ENCODE data around the gene MYL12B. TPM values are rescaled to one million over a fixed set of nuclear protein-coding genes. Genes with fewer than 3 reads are reported as not detected.

The MYL12B gene
- total RNA-seq, 1 donor from 2014 or later = 433 TPM

DNA sequence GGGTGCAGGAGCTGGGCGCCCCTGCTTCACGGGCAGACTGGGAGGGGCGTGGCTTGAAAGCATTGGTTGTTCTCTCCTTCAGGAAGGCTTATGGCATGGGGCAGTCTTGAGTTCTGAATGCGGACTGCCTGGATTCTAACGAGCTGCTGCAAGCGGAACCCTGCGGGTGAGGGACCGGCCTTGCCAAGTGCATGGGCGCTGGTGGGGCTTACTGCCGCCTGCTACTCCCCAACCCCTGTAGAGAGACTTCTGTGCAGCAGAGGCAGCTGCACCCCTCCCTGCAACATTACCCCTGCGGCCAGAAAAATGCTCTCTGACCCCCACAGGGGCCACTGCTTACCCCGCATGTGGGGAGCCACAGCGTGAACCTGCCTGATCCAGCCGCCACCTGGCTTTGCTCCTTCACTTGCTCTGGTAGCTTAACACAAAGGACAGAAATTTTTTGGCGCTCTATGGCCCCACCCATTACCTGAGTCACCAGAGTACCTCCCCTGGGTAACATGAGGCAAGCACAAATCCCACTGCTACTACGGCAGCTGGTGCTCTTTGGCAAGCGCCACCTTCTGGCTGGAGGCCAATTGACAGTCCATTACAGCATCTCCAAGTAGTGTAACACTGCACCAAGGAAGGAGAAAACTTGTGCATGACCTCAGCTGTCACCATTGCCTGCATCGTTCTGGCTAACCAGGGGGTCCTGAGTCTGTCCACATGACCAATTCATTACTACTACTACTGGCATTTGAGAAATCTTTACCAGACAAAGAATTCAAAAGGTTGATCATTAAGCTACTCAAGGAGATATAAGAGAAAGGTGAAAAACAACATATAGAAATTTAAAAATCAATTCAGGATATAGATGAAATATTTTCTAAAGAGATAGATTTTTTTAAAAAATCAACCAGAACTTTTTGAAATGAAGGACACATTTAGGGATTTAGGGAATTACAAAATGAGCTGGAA is 35.4 kb downstream of the MYL12B start:
- Mint-ChIP-seq H3K27ac (ENCODE audit: unreplicated experiment) (peak overlapping the region; percentile 70), H3K27me3 (ENCODE audit: low read depth, unreplicated experiment) (no peaks in the 10 kb centered on the region), H3K4me1 (ENCODE audit: low read depth, unreplicated experiment) (peaks cover 1% of the 10 kb centered on the region), H3K36me3 (ENCODE audit: low read depth, unreplicated experiment) (peaks cover 2% of the 10 kb centered on the region), H3K9me3 (ENCODE audit: unreplicated experiment) (peaks cover 11% of the 10 kb centered on the region), H3K4me3 (ENCODE audit: unreplicated experiment) (peak overlapping the region; percentile 94)
- Histone ChIP-seq H3K4me2 (ENCODE audit: low read length) (peak overlapping the region; percentile 88), H3K9me3 (ENCODE audit: insufficient read depth, low read depth, low read length) (peaks cover 3% of the 10 kb centered on the region), H4K20me1 (ENCODE audit: insufficient read depth, low read length) (no peaks in the 10 kb centered on the region), H3K79me2 (ENCODE audit: insufficient read depth, low read length) (no peaks in the 10 kb centered on the region), H3K27me3 (ENCODE audit: insufficient read depth, low read length) (no peaks in the 10 kb centered on the region), H3K36me3 (ENCODE audit: insufficient read depth, low read length) (no peaks in the 10 kb centered on the region), H3K9ac (ENCODE audit: low read length) (peak overlapping the region; percentile 85), H3K4me1 (ENCODE audit: insufficient read depth, low read length) (peaks cover 6% of the 10 kb centered on the region), H2AFZ (ENCODE audit: low read depth, low read length) (peak overlapping the region; percentile 66), H3K27ac (ENCODE audit: low read depth, low read length) (peak overlapping the region; percentile 47), H3K4me3 (ENCODE audit: insufficient read depth, low read depth, low read length) (peak overlapping the region; percentile 84)
- TF ChIP-seq EZH2 (IDR thresholded peaks at IDR 0.05; ENCODE audit: insufficient read depth, low read length) = no peak
- TF ChIP-seq, protein P1, sequence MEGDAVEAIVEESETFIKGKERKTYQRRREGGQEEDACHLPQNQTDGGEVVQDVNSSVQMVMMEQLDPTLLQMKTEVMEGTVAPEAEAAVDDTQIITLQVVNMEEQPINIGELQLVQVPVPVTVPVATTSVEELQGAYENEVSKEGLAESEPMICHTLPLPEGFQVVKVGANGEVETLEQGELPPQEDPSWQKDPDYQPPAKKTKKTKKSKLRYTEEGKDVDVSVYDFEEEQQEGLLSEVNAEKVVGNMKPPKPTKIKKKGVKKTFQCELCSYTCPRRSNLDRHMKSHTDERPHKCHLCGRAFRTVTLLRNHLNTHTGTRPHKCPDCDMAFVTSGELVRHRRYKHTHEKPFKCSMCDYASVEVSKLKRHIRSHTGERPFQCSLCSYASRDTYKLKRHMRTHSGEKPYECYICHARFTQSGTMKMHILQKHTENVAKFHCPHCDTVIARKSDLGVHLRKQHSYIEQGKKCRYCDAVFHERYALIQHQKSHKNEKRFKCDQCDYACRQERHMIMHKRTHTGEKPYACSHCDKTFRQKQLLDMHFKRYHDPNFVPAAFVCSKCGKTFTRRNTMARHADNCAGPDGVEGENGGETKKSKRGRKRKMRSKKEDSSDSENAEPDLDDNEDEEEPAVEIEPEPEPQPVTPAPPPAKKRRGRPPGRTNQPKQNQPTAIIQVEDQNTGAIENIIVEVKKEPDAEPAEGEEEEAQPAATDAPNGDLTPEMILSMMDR (IDR thresholded peaks at IDR 0.05; ENCODE audit: insufficient read depth, low read depth, low read length) = peak; percentile 62
- peak; percentile 47 for FAIRE-seq
- DNase-seq (ENCODE audit: low read depth) = peak; percentile 92

DNA sequence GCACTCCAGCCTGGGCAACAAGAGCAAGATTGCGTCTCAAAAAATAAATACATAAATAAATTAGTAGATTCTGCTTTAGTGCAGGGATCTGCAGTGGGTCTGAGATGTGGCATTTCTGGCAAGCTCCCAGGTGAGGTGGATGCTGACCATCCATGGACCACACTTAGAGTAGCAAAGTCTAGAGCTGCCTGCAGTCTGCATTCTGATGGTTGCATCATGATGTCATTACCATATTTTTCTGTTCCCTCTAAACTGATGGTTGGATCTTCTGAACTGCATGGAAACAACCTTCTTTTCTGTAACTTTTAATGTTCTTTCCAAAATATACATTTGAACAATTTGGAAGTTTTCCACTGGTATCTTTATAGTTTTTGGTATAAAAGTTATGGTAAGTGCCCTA is 42.9 kb downstream of the MYL12B start:
- Mint-ChIP-seq H3K9me3 (ENCODE audit: unreplicated experiment) (no peaks in the 10 kb centered on the region), H3K27me3 (ENCODE audit: low read depth, unreplicated experiment) (no peaks in the 10 kb centered on the region)

More for the DNA sequence above, 42.9 kb downstream of the MYL12B start:
- Histone ChIP-seq H3K4me1 (ENCODE audit: insufficient read depth, low read length) (peaks cover 17% of the 10 kb centered on the region), H3K9ac (ENCODE audit: low read length) (no peak overlapping the region), H3K4me2 (ENCODE audit: low read length) (peak overlapping the region; percentile 60), H3K4me3 (ENCODE audit: insufficient read depth, low read depth, low read length) (no peak overlapping the region), H3K27me3 (ENCODE audit: insufficient read depth, low read length) (no peaks in the 10 kb centered on the region), H3K36me3 (ENCODE audit: insufficient read depth, low read length) (no peaks in the 10 kb centered on the region), H4K20me1 (ENCODE audit: insufficient read depth, low read length) (no peaks in the 10 kb centered on the region), H2AFZ (ENCODE audit: low read depth, low read length) (no peak overlapping the region), H3K9me3 (ENCODE audit: insufficient read depth, low read depth, low read length) (no peaks in the 10 kb centered on the region), H3K79me2 (ENCODE audit: insufficient read depth, low read length) (no peaks in the 10 kb centered on the region), H3K27ac (ENCODE audit: low read depth, low read length) (peak overlapping the region; percentile 69)
- no peak for TF ChIP-seq EZH2 (IDR thresholded peaks at IDR 0.05; ENCODE audit: insufficient read depth, low read length)
- TF ChIP-seq, protein P1 (IDR thresholded peaks at IDR 0.05; ENCODE audit: insufficient read depth, low read depth, low read length) = no peak
- no peak for FAIRE-seq
- Mint-ChIP-seq H3K36me3 (ENCODE audit: low read depth, unreplicated experiment) (no peaks in the 10 kb centered on the region), H3K4me1 (ENCODE audit: low read depth, unreplicated experiment) (peaks cover 18% of the 10 kb centered on the region), H3K4me3 (ENCODE audit: unreplicated experiment) (no peak overlapping the region), H3K27ac (ENCODE audit: unreplicated experiment) (peak overlapping the region; percentile 92)
- peak; percentile 23 for DNase-seq (ENCODE audit: low read depth)

Measured in astrocyte (in vitro differentiated cells and primary cell).